HG03039 (cell line): Measurements from ENCODE around the gene JAKMIP3.

Source experiments
- ATAC-seq: cut with Tn5 transposase; IDR thresholded peaks from one replicate; pipeline ENCODE4 v1.9.1; 2021; ENCODE audit warnings: mild to moderate bottlenecking, moderate library complexity; ENCODE audit not compliant: unreplicated experiment

Gene JAKMIP3

DNA sequence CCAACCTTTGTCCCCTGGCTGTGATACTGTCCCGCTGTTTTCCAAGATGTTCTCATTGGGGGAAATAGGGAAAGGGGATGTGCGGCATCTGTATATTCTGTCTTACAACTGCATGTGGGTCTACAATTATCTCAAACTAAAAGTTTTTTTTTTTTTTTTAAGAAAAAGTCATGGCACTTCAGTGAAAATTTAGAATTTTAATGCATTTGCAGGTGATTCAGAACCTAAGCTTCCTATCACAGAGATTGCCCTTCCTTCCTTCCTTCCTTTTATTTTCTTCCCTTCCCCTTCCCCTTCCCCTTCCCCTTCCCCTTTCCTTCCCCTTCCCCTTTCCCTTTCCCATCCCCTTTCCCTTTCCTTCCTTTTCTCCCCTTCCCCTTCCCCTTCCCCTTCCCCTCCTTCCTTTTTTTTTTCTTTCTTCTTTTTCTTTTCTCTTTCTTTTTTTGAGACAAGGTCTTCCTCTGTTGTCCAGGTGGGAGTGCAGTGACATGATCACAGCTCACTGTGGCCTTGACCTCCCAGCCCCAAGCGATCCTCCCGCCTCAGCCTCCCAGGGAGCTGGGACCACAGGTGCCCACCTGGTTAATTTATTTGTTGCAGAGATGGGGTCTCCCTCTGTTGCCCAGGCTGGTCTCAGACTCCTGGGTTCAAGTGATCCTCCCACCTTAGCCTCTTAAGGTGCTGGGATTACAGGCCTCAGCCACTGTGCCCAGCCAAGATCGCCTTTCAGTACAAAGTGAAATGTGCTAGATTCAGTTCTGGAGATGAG is 32.0 kb downstream of the JAKMIP3 start:
- ATAC-seq: no peak

DNA sequence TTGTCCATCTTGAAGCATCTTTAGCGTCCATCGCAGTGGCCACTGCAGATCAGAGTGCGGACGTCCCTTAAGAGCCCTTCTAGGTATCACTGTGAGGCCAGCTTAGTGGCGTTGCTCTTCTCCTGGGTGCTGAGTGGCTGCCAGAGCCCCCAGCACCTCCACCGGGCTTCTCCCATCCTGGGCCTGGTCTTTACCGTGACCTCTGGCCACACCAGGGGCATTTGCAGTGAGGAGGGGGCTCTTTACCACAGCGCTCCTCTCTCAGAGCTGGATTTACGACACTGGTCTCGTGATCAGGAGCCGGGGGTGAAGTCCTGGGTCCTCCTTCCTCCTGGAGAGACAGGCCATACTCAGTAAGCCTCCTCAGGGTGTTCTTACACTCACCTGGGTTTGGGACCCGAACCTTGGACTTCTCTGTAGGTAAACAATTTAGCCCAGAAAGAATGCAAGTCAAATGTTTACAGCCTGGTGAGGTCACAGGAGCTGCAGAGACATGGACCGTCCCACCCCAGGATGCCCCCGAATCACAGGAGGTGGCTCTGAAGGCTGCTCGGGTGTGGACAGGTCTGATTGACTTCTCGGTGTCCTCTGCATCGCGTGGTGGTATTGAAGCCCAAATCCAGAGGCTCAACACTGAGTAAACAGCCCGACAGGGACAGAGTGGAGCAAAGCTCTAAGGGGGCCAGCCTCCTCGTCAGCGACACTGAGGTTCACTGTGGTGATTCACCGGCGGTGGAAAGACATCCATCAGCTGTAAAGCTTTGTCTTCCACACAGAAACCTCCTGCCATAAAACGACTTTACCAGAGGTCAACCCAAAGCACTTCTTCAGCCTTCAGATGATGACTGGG is 33.0 kb downstream of the JAKMIP3 start:
- ATAC-seq: no peak

DNA sequence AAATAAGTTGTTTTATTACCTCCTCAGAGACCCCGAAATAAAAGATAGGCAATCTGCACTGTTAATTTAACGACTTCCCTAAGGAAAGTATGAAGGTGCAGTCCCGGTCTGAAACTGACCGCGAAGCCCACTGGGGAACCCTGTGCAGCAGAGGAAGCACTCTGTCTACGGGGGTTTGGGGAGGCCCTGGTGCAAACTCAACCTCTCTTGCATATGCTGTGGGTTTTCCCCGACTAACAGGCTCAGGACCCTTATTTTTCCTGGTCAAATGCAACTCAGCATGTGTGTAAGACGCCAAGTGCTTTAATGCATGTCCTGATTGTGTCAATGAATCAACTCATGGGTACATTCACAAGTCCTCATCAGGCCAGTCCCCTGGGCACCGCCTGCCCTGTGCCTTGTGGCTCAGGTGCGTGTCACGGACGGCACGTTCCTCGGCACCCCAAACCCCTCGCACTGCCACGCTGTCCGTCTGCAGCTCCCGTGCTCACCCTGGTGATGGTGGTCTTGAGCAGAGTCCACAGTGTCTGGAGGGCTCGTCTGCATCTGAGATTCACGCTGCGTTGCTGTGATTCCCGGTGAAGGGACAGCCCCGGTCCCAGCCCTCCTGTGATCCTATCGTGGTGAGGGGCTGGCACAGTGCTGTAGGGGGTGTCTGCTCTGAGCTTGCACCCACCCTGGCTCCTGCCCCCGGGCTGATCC is 33.8 kb downstream of the JAKMIP3 start:
- ATAC-seq: no peak

DNA sequence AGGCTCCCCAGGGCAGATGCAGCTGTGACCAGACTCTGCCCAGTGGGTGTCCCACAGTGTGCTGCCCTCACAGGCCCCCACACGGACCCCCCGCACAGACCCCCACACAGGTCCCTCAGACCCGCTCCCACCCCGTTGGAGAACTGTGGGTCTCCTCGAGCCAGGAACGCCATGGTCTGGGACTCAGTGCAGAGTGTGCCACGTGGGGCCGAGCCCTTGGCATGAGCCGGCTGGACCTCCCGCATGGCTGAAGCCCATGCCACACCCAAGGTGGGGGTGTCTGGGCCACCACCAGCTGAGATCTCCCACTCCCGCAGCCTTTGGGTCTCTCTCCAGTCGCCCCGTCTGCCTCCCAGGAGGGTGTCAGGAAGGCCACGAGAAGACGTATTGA is 34.3 kb downstream of the JAKMIP3 start:
- no peak for ATAC-seq

DNA sequence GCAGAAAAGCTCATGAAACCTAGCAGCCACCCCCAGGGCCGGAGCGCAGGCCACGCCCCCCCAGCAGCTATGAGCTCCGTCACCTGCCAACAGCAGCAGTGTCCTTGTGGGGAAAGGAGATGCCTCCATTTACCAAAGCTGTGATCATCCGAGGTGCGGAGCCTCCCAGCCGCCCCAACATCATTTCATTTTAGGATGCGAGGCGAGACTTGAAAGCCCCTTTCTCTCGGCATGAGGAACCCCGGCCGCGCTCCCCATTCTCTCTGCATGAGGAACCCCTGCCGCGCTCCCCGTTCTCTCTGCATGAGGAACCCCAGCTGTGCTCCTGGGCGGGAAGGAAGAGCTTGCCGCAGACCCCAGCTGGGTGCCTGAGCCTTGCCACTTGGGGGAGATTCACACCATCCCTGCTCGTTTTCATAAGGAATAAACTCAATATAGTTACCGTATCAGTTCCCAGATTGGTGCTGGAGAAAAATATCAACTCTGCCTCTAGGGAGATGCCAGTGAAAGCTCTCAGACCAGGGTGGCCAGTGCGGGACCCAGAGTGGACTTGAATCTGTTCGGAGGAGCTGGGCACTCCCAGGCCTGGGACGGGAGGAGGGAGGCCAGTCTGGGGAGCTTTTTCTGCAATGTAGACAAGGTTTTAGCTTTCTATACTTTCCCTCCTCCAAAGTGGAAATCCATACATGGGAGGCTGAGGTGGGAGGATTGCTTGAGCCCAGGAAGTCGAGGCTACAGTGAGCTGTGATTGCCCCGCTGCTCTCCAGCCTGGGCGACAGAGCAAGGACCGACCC is 35.0 kb downstream of the JAKMIP3 start:
- no peak for ATAC-seq

DNA sequence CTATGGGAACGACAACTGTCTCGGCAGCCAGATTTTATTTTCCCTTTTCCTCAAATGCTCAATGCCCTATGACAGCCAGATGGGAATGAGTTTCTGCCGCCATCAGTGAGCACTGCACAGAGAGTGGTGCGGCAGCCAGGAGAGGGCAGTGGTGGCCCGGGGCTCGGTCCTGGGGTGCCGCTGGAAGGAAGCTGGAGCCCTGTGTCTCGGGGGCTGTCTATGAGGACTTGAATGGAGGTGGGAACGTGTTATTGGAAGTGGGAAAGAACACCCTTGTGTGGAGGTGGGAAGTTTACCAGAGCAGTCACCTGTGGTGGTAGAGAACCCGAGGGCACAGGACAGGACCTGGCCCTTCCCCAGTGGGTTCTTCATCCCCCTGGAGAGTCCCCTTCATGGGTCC is 35.8 kb downstream of the JAKMIP3 start:
- no peak for ATAC-seq

DNA sequence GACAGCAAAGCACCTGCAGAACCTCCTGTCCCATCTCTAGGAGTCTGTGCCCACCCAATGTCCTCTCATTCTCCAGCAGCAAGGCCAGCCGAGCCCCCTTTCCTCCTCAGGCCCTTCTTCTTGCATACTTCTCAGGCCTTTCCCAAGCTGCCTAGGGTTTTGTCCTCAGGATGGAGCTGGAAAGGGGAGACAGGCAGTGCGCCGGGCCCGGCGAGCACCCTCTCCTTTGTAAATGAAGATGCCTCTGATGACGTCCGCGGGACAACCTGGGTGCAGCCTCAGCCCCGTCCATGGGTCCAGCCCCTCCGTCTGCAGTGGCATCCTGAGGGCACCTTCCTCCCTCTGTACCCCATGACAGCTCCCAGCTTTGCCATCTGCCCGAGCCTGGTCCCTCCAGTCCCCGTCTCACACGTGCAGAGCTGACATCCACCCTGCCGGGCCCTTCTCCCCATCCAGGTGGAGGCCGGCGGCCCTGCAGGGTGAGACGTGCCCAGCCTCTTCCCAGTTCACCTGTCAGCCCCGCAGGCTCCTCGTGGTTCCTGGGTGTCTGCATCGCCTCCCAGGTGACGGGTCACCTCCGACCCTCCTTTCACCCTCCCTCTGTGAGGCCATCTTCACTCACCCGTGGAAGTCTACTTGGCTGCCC is 36.4 kb downstream of the JAKMIP3 start:
- no peak for ATAC-seq

DNA sequence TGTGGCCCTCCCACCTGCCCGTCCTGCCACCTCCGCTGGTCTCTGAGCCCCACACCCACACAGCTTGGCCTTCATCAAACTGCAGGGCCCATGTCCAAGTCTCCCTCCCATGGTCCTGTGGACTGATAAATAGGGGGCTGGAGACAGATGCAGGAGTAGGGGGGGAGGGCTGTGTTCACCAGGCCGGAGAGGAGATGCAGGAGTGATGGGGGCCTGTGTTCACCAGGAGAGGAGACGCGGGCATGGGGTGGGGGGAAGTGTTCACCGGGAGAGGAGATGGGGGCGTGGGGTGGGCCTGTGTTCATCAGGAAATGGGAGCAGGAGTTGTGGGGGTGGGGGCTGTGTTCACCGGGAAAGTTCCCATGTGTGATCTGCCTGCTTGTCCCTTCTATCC is 37.0 kb downstream of the JAKMIP3 start:
- no peak for ATAC-seq

DNA sequence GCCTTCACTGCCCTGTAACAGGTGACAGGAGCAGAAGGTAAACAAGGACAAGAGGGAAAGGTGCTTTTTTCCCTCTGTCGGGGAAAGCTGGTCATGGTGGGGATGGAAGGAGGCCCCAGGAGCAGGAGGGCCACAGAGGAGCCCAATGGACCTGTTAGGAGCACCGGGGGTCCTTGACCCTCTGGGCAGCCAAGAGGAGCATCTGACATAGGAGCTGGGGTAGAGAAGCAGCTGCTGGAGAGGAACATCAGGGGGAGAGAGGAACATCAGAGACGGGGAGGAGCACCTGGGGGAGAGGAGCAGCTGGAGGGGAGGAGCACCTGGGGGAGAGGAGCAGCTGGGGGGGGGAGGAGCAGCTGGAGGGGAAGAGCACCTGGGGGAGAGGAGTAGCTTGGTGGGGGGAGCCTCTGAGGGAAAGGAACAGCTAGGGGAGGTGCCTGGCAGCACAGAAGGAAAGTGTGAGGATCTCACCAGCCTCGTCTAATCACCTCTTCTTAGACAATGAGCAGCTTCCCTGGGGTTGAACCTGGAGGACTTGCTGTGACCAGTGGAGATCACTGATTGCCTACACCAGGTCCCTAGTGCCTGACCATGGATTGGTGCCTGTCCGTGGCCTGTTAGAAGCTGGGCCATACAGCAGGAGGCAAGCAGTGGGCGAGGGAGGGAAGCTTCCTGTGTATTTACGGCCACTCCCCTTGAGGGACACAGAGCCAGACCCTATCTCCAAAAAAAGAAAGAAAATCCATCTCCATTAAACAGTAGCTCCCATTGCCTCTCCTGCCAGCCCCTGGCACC is 37.6 kb downstream of the JAKMIP3 start:
- no peak for ATAC-seq

DNA sequence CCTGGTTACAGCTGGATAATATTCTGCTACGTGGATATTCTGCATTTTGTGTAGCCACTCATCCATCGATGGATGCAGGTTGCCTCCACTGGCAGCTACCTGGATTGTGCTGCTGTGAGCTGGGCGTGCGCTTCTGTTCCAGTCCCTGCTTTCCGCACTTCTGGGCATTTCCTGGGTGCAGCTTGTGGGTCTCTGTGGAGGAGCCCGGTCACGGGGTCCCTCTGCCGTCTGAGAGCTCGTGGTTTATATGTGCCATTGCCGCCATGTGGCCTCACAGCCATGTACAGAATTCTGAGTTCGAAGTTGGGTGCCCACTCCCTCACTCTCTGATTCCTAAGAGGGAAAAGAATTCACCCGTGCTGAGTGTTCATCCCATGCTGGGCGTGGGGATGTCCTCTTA is 38.3 kb downstream of the JAKMIP3 start:
- ATAC-seq: no peak

DNA sequence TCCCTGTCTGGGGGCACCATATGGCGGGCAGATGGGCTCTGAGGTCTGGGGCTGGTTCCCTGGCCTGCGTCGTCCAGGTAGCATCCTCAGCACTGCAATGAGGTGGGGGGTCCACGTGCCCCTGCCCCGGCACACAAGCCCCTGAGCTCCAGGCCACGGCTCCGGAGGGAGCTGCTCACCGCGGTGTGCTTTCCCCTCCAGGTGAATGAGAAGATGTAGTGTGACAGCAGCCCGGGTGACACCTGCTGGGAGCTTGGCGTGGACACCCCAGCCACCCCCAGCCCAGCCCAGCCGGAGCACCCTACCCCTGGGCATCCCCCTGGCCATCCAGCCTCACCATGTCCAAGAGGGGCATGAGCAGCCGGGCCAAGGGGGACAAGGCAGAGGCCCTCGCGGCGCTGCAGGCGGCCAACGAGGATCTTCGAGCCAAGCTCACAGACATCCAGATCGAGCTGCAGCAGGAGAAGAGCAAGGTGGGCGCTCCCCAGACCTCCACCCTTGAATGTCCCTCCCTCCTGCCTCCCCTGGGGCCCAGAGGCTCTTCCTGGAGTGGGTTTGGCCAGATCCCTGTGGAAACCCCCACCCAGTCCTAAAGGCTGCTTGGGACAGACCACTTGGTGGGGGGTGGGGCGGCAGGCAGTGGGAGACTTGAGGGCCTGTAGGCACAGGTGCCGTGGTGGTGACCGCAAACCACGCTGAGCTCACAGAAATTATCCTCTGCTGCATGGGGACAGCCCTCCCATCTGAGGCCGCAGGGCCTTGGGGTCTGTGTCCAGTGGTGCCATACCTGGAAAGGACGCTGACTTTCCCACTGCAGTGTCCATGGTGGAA is 38.9 kb downstream of the JAKMIP3 start:
- ATAC-seq: no peak

DNA sequence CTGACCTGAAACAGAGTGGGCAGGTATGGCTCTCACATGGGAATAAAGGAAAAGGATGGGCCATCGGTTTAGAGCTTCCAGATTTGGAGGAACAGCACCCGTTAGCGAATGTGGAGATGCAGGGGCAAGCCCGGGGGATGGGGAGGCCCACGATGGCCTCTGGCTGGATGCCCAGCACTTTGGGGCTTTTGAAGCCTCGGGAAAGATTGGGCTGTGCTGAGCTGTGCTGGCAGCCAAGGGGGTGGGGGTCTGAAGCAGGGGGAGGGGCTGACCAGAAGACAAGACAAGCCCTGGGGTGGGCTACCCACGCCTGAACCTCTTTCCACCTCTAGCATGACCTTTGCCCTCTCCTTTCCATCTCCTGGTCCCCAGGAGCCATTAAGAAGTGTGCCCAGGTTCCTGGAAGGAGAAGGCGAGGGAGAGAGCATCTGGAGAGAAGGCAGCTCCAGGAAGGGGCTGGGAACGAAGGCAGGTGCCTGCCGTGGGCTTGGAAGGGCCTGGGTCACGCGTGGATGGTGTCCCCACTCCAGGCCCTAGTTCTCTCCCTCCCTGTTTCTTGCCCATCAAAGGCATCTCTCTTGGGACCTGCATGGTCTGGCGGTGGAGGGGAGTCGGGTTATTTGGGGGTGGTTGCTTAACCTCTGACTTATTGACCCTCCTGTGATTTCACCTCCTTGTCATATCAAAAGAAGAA is 39.7 kb downstream of the JAKMIP3 start:
- ATAC-seq: no peak

DNA sequence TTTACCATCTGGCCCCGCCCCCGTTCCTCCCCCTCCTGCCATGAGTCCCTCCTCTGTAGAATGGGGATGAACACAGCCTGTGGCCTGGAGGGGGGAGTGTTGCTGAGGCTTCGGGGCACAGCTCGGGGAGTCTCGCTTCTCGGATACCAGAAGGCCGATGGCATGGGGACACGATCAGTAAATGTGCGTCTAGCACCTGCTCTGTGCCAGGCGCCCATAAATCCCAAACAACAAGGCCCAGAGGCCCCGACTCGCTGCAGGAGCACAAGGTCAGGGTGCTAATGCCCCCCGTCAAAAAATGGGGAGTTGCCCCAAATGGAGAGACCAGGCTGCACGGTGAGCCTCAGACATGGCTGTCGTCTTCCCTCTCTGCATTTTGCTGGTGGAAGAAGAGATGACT is 40.7 kb downstream of the JAKMIP3 start:
- ATAC-seq: no peak

DNA sequence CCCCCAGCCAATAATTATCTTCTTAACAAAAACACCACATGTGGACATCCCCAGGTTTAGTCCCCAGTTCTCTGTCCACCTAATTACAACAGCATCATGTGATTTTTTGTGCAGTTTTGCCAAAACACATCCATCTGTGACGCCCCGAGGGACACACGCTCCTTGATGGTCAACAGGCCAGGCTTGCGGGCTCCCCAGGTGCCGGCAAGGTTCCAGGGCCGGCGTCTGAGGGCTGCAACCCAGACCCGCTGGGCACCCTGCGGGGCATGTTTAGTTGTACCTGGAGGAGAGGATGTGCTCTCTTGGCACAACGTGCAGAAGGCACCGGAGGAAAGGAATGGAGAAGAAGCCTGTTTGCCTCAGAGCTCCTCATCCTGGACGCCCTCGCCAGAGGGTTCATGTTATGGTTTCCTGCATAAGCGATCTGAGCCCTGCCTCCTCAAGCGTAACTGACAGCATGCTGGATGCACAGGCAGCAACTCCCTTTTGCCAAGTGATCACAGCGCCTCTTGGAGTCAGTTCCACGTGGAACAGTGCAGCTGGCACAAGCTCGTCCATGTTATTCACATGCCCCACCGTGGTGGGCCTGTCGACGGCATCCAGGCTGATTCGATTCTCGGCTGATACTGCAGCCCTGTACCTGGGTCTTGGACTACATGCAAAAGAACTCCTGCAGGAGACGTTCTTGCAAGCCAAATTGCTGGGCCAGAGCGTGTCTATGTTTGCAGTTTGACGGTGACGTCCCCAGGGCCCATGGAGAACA is 41.6 kb downstream of the JAKMIP3 start:
- ATAC-seq: no peak

DNA sequence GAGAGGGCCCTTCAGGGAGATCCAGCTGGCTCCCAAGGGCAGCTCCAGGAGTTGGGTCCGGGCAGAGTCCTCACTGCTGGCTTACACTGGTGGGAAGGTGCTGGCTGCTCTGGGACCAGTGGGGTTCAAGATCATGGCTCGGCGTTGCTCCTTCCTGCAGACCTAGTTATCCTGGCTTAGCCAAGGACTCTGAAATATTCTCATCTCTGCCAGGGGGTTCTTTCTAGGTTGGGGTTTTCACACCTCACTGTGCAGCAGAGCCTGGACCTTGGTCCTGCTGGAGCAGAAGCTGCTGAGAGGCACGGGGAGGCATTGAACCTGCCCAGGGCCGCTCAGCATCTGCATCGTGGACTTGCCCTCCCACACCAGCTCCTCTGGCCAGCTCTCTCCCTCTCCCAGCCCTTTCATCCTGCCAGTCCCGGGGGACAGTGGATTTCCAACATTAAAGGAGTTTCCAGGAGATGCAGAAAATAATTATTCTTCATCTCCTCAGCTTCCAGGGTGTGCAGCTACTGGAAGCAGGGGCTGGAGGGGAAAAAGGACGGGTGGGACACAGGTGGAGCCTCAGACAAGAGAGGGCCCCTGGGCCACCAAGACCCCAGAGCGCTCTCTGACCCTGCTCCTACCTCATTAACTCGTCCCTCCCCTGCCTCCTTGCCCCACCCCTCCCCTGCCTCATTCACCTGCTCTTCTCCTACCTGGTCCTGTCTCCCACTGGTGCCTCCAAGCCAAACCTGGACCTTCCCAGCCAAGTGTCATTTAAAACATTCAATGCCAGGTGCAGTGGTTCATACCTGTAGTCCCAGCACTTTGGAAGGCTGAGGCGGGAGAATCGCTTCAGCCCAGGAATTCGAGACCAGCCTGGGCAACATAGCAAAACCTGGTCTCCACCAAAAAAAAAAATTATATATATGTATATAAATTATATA is 42.5 kb downstream of the JAKMIP3 start:
- ATAC-seq: no peak

DNA sequence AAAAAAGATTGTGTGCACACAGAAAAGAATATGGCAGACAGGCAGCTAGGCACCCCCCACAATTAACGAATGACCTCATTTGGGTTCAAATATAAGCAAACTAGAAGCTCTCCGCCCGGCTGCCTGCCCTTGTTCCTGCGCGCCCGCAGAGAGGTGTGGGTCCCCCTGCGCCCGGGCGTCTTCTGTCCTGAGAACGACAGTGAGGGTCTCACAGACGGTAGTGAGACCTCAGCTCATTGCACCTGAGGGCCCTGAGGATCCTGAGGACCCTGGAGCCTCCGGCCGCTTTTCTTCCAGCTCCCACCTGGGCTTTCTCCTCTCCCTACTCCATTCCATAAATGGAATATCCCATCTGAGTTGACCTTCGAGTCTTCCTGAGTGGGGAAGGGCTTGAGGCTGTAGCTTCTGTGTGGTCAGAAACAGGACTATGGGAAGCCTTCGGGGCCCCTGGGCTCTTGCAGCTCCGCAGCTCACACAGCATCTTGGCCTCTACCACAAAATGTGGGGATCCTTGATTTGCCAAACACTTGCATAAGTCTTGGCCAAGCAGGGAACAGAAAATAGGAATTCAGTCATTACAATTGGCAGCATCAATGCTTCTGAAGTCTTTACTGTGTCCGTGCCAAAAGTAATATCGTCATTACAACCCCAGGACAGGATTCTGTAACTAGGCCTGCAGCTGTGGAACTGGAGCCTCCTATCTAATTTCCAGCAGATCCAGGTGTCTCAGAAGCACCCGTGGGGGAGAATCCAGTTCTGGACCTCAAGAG is 43.8 kb downstream of the JAKMIP3 start:
- no peak for ATAC-seq
